K562 (cell line): ENCODE measurements around the gene MRNIP. TPM values are rescaled to one million over a fixed set of nuclear protein-coding genes. Genes with fewer than 3 reads are reported as not detected.

Source experiments
- ATAC-seq: fragments of 200-7000 bp; cut with Tn5 transposase; 3 replicates; pipeline ENCODE4 v1.9.1; 2020; ENCODE audit warnings: moderate library complexity
- BruUV-seq: library from RNA; stranded (reverse); fragments of 400-500 nt; replicated peaks from 2 replicates; lab custom pipeline; 2021; lab: Mats Ljungman, UMichigan
- CTCF ChIA-PET: fragments of 300-600 bp; formaldehyde crosslinking; extraction: SDS; loops from one replicate; lab custom pipeline; 2021; ENCODE audit warnings: low intra/inter-chr PET ratio; lab: Yijun Ruan, JAX
- POLR2A ChIA-PET: fragments of 300-600, 350-650 bp; sonication (Branson Sonifier 250); formaldehyde crosslinking; extraction: SDS; loops from one replicate; lab custom pipeline; 2021; ENCODE audit warnings: antibody characterized with exemption, inconsistent platforms; lab: Yijun Ruan, JAX
- DNase-seq, 4 experiments: peaks; one replicate each; pipeline versions ENCODE4 v3.0.0 to v3.0.0-alpha.2; 2011 to 2018; ENCODE audit warnings: low spot score in 3 of 4, mixed read lengths in 3 of 4; ENCODE audit errors: extremely low read depth in 1 of 4
- FAIRE-seq: peaks from 2 replicates; lab custom pipeline; 2011; peaks lifted over from hg19 to GRCh38; lab: Jason Lieb, UNC
- H2AFZ ChIP-seq: 2 replicates; pipeline ENCODE4 v1.6.0; 2011; ENCODE audit warnings: low read depth, low read length, control low read depth, inconsistent platforms
- H3K27ac ChIP-seq: fragments of 200-600 bp; 3 replicates; pipeline ENCODE4 v1.8.0; 2011; ENCODE audit warnings: low read depth, mild to moderate bottlenecking, control low read depth, inconsistent platforms, low read length, moderate library complexity, mixed read lengths; ENCODE audit errors: extremely low read depth
- H3K27me3 ChIP-seq, 2 experiments: fragments of 300-600 bp in 1 of 2; 2 replicates in 1 of 2; 3 replicates in 1 of 2; pipeline versions ENCODE4 v1.6.0 to v1.8.0; 2011; ENCODE audit warnings: inconsistent platforms in 2 of 2, low read length in 2 of 2, mild to moderate bottlenecking in 1 of 2, mixed read lengths in 1 of 2, moderate library complexity in 1 of 2; ENCODE audit not compliant: control insufficient read depth in 2 of 2, insufficient read depth in 2 of 2
- H3K36me3 ChIP-seq: fragments of 300-600 bp; 3 replicates; pipeline ENCODE4 v1.8.0; 2011; ENCODE audit warnings: mild to moderate bottlenecking, low read length, inconsistent platforms; ENCODE audit not compliant: control insufficient read depth, insufficient read depth
- H3K4me1 ChIP-seq, 2 experiments: fragments of 200-600 bp in 1 of 2; replicated peaks in 1 of 2; 2 replicates in 1 of 2; 3 replicates in 1 of 2; pipeline versions ENCODE4 v1.5.1 to v1.8.0; 2011; ENCODE audit warnings: inconsistent platforms in 2 of 2, low read length in 2 of 2, mild to moderate bottlenecking in 1 of 2, mixed read lengths in 1 of 2, moderate library complexity in 1 of 2; ENCODE audit not compliant: control insufficient read depth in 2 of 2, insufficient read depth in 2 of 2
- H3K4me2 ChIP-seq: 2 replicates; pipeline ENCODE4 v1.6.1; 2011; ENCODE audit warnings: low read length, control low read depth, inconsistent platforms, mixed read lengths; ENCODE audit not compliant: insufficient read depth
- H3K4me3 ChIP-seq: fragments of 200-600 bp; sonication (generic), shearing (Covaris generic); 2 replicates; pipeline ENCODE4 v1.5.1; 2016; ENCODE audit warnings: control low read depth, inconsistent platforms
- H3K79me2 ChIP-seq: fragments of 200-600 bp; 3 replicates; pipeline ENCODE4 v1.8.0; 2011; ENCODE audit warnings: low read length, inconsistent platforms; ENCODE audit not compliant: control insufficient read depth, insufficient read depth
- H3K9ac ChIP-seq, 2 experiments: 2 replicates each; pipeline versions ENCODE4 v1.6.0 to v1.6.1; 2011; ENCODE audit warnings: low read depth in 2 of 2, low read length in 2 of 2, control low read depth in 1 of 2, inconsistent platforms in 1 of 2, mild to moderate bottlenecking in 1 of 2, mixed read lengths in 1 of 2; ENCODE audit not compliant: insufficient read depth in 1 of 2
- H3K9me1 ChIP-seq: one replicate; pipeline ENCODE4 v1.6.0; 2011; ENCODE audit warnings: inconsistent platforms, mild to moderate bottlenecking, low read length, moderate library complexity; ENCODE audit not compliant: control insufficient read depth, insufficient read depth
- H3K9me3 ChIP-seq: replicated peaks from 2 replicates; pipeline ENCODE4 v1.5.1; 2011; ENCODE audit warnings: low read depth, low read length, inconsistent platforms; ENCODE audit not compliant: control insufficient read depth, insufficient read depth
- H4K20me1 ChIP-seq: replicated peaks from 2 replicates; pipeline ENCODE4 v1.6.1; 2011; ENCODE audit warnings: low read length, inconsistent platforms, mixed read lengths; ENCODE audit not compliant: control insufficient read depth, insufficient read depth
- ATF1 ChIP-seq, 2 experiments: fragments of 450-650 bp in 1 of 2; IDR thresholded peaks; 2 replicates each; pipeline ENCODE4 v1.6.1; 2016; ENCODE audit warnings: missing compliant biosample characterization in 1 of 2, missing genetic modification characterization in 1 of 2
- DIDO1 ChIP-seq: fragments of 450-650 bp; IDR thresholded peaks from 2 replicates; pipeline ENCODE4 v1.6.1; 2016; ENCODE audit warnings: low read depth, missing biosample characterization, missing genetic modification characterization
- E2F8 ChIP-seq: fragments of 450-650 bp; IDR thresholded peaks from 2 replicates; pipeline ENCODE4 v1.7.1; 2018; ENCODE audit warnings: mild to moderate bottlenecking, low read depth; ENCODE audit not compliant: partially characterized antibody
- FOSL1 ChIP-seq: fragments of 200-800 bp; sonication (Bioruptor generic); conservative IDR thresholded peaks from 2 replicates; pipeline ENCODE4 v1.6.1; 2016; ENCODE audit warnings: missing genetic modification characterization, missing compliant biosample characterization
- MIER1 ChIP-seq: fragments of 450-650 bp; IDR thresholded peaks from 2 replicates; pipeline ENCODE4 v1.6.1; 2016; ENCODE audit warnings: antibody characterized with exemption, mild to moderate bottlenecking, low read depth
- MNT ChIP-seq, 2 experiments: fragments of 450-650 bp; conservative IDR thresholded peaks; 2 replicates each; pipeline ENCODE4 v1.6.1; 2017; ENCODE audit warnings: mild to moderate bottlenecking in 2 of 2, moderate library complexity in 2 of 2
- MTA1 ChIP-seq: fragments of 450-650 bp; IDR thresholded peaks from 2 replicates; pipeline ENCODE4 v1.6.1; 2017; ENCODE audit warnings: borderline replicate concordance
- POLR2G ChIP-seq: fragments of 200-400 bp; formaldehyde crosslinking; IDR thresholded peaks from 2 replicates; pipeline ENCODE4 v1.6.1; 2017; ENCODE audit warnings: low read depth, mild to moderate bottlenecking, antibody characterized with exemption, low read length, moderate library complexity
- RBM22 ChIP-seq: fragments of 200-400 bp; formaldehyde crosslinking; IDR thresholded peaks from 2 replicates; pipeline ENCODE4 v1.6.1; 2018; ENCODE audit warnings: low read length, low read depth; ENCODE audit not compliant: poor library complexity, severe bottlenecking
- RCOR1 ChIP-seq, 2 experiments: IDR thresholded peaks; 2 replicates each; pipeline ENCODE4 v1.6.1; 2012; ENCODE audit warnings: low read depth in 2 of 2, low read length in 2 of 2, borderline replicate concordance in 1 of 2, improper control_type of control experiment in 1 of 2
- ZNF23 ChIP-seq: fragments of 250-450 bp; sonication (Bioruptor Pico); IDR thresholded peaks from 2 replicates; pipeline ENCODE4 v1.4.0; 2020; ENCODE audit warnings: mild to moderate bottlenecking
- WGBS: fragments of 100-300 bp; shearing (Covaris generic); methylation state at CpG from one replicate; pipeline ENCODE4 v1.1.6; 2016; ENCODE audit warnings: low coverage, mixed read lengths; ENCODE audit not compliant: insufficient coverage; ENCODE audit errors: missing lambda C conversion rate; 5-methylcytosine and 5-hydroxymethylcytosine counted together
- in situ Hi-C: fragments of 300-500 bp; cut with MboI; formaldehyde crosslinking; loops from 4 replicates; pipeline ENCODE4 v1.15.0; 2018; ENCODE audit warnings: inconsistent platforms, mixed read lengths
- intact Hi-C: fragments of 100-400 bp; cut with micrococcal nuclease; formaldehyde crosslinking; loops from 2 replicates; pipeline ENCODE4 v1.14.2; 2022
- polyA plus RNA-seq, 8 experiments: library from polyadenylated mRNA; depleted of rRNA in 4 of 8; stranded (reverse) in 5 of 8; unstranded in 3 of 8; fragments of >200 nt; fragmentation: Nextera tagmentation in 2 of 8; fragmentation: Illumina TruSeq in 1 of 8; extraction: Ambion mirVana in 2 of 8; extraction: Trizol in 1 of 8; gene quantifications; 2 replicates each; pipeline versions ENCODE4 v1.2.1 to v1.2.3, GENCODE V29; 2011 to 2014; ENCODE audit warnings: inconsistent platforms in 1 of 8, missing spikeins in 1 of 8
- total RNA-seq, 7 experiments: library from RNA; depleted of rRNA in 6 of 7; stranded (reverse); fragments of >200 nt in 6 of 7; fragmentation: Illumina TruSeq in 2 of 7; extraction: Trizol in 2 of 7; gene quantifications; 2 replicates each; pipeline versions ENCODE4 v1.2.1 to v1.2.3, GENCODE V29; 2011 to 2021; ENCODE audit warnings: low replicate concordance in 1 of 7

Gene MRNIP
- total and polyA plus RNA-seq, 9 of the 15 experiments (the other 6 are each of a cell fraction or from before 2014, with no cell fraction given), result 3.6 to 39.0 (median 16.8) TPM

GRCh38 chr5:179863449-179864085 is 5.0 kb upstream of the MRNIP start:
- peak overlapping the region in 1 of 2 experiments; percentile 54; a peak in 1 of 4 replicates for H3K9ac ChIP-seq
- intact Hi-C loops, result no loop called here
- no peak for FAIRE-seq

GRCh38 chr5:179862891-179863290 is 4.3 kb upstream of the MRNIP start:
- no peak overlapping the region for H3K4me3 ChIP-seq
- no peaks in the 10 kb centered on the region for H3K9me3 ChIP-seq
- no peak for ATAC-seq
- in situ Hi-C loops (no loop called here), intact Hi-C loops (no loop called here)
- 96% methylated on average over 9 of the region's 9 CpGs for WGBS
- H3K27me3 ChIP-seq, result no peaks in the 10 kb centered on the region
- peaks cover 2% of the 10 kb centered on the region for H3K9me1 ChIP-seq
- ChIA-PET CTCF (no interaction called here), POLR2A (interaction anchor here (0.6 to 1.3 kb wide), 2 partner anchors 19 to 42 kb away, joined by 3 to 4 read pairs; partner anchors contain the start of gene SQSTM1)
- BruUV-seq, result no TSS peak
- peaks cover 4 to 34% of the 10 kb centered on the region in 2 experiments; a peak in 3 of 5 replicates for H3K4me1 ChIP-seq
- H3K4me2 ChIP-seq, result no peak overlapping the region
- peaks cover 8% of the 10 kb centered on the region; the same call in 2 of the 3 replicates for H3K79me2 ChIP-seq
- H2AFZ ChIP-seq, result no peak overlapping the region
- H3K36me3 ChIP-seq, result peaks cover 56% of the 10 kb centered on the region; the same call in 2 of the 3 replicates
- no peak overlapping the region for H3K27ac ChIP-seq
- H4K20me1 ChIP-seq, result no peaks in the 10 kb centered on the region
- FAIRE-seq, result no peak
- H3K9ac ChIP-seq, result no peak overlapping the region
- no peak for DNase-seq
- no peak for TF ChIP-seq FOSL1 (tag)
- TF ChIP-seq E2F8, result no peak
- no peak for TF ChIP-seq RCOR1 (IDR thresholded peaks at IDR 0.05; ENCODE audit: borderline replicate concordance in 1 of 2, low read depth in 2 of 2, low read length in 2 of 2)
- TF ChIP-seq ZNF23 (CRISPR knock-in tag), result no peak
- no peak for TF ChIP-seq MNT (conservative IDR thresholded peaks at IDR 0.05)
- TF ChIP-seq ATF1 (CRISPR knock-in tag; IDR thresholded peaks at IDR 0.05), result no peak
- TF ChIP-seq ATF1 (tag; IDR thresholded peaks at IDR 0.05), result no peak
- no peak for TF ChIP-seq MIER1
- no peak for TF ChIP-seq MTA1
- TF ChIP-seq RBM22, result no peak

More at GRCh38 chr5:179863449-179864085, 5.0 kb upstream of the MRNIP start:
- H3K79me2 ChIP-seq, result peaks cover under 1% of the 10 kb centered on the region; the same call in 2 of the 3 replicates
- H3K36me3 ChIP-seq, result peaks cover 56% of the 10 kb centered on the region; the same call in 2 of the 3 replicates
- peaks cover 4 to 28% of the 10 kb centered on the region in 2 experiments; a peak in 3 of 5 replicates for H3K4me1 ChIP-seq
- H3K9me3 ChIP-seq, result no peaks in the 10 kb centered on the region
- no peak overlapping the region for H3K4me3 ChIP-seq
- H2AFZ ChIP-seq, result no peak overlapping the region
- DNase-seq (no peak), ATAC-seq (no peak)
- no TSS peak for BruUV-seq
- TF ChIP-seq DIDO1 (tag) (no peak), POLR2G (0 out of 2 replicates have a peak, but pooled peaks have one; percentile 28)
- H3K27me3 ChIP-seq, result no peaks in the 10 kb centered on the region
- ChIA-PET CTCF (no interaction called here), POLR2A (interaction anchor here (0.6 to 1.3 kb wide), 4 partner anchors 11 to 905 kb away, joined by 3 to 4 read pairs (median 3); partner anchors contain the start of gene SQSTM1)
- WGBS, result 88% methylated on average over 21 of the region's 31 CpGs
- no peak overlapping the region for H3K4me2 ChIP-seq
- peaks cover 2% of the 10 kb centered on the region for H3K9me1 ChIP-seq
- in situ Hi-C loops, result no loop called here
- H4K20me1 ChIP-seq, result no peaks in the 10 kb centered on the region
- no peak overlapping the region for H3K27ac ChIP-seq
